GM19240 (cell line): ENCODE results near the gene FER.

Experiments used
- DNase-seq: peaks from one replicate; pipeline ENCODE4 v3.0.0; 2011; ENCODE audit warnings: low spot score; ENCODE audit not compliant: insufficient read length

FER gene

GRCh38 chr5:109231331-109231730 lies 483.6 kb downstream of the FER start:
- no peak for DNase-seq

- DNase-seq = no peak
Observed at GRCh38 chr5:109234381-109234780, 486.7 kb downstream of the FER start.

- no peak for DNase-seq
Observed at GRCh38 chr5:109239456-109239855, 491.8 kb downstream of the FER start.

GRCh38 chr5:109242518-109242917 lies 494.8 kb downstream of the FER start:
- no peak for DNase-seq

GRCh38 chr5:109246395-109246794 lies 498.7 kb downstream of the FER start:
- DNase-seq = no peak
